ENCODE data around the gene SLC6A18. TPM values are rescaled to one million over a fixed set of nuclear protein-coding genes. Genes with fewer than 3 reads are reported as not detected.

Gene SLC6A18
- total RNA-seq, 2 donors from 2014 or later: 0.27 TPM; not detected in 1

DNA sequence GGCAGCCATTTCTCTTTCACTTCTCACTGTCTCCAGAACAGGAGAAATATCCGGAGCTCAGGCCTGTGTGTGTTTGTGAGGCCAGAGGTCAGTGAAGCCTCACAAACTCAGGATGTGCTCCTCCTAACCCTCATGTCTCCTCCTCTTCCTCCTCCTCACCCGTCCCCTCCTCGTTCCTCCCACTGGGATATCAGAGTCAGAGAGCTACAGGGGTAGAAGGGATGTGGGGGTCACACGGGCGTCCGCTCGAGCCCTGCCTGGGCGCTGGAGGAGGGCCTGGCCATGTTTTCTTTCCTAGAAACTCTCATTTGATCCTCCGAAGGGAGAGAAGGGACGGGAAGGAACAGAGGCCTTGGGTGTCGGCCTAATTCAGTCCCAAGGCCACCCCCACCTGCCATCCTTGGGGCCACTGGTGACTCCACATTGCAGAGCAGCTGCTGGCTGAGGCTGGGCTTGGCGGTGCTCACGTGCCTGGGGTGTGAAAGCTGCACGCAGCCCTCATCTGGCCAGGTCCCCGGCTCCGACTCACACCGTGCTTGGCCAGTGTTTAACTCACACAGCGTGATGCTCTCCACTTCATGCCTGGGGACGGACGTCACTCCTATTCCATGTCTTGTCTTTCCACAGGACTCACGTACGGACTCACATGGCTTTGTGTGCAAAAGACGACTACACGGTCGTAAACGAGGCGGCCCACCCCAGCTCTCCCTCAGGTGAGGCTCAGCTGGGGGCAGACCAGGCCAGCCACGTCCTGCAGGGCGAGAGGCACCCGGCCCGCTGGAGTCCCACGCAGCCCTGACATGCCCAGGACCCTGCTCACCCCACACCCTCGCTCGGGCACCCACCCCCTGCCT is 46.4 kb upstream of the SLC6A18 start:
- TF ChIP-seq, protein P1, sequence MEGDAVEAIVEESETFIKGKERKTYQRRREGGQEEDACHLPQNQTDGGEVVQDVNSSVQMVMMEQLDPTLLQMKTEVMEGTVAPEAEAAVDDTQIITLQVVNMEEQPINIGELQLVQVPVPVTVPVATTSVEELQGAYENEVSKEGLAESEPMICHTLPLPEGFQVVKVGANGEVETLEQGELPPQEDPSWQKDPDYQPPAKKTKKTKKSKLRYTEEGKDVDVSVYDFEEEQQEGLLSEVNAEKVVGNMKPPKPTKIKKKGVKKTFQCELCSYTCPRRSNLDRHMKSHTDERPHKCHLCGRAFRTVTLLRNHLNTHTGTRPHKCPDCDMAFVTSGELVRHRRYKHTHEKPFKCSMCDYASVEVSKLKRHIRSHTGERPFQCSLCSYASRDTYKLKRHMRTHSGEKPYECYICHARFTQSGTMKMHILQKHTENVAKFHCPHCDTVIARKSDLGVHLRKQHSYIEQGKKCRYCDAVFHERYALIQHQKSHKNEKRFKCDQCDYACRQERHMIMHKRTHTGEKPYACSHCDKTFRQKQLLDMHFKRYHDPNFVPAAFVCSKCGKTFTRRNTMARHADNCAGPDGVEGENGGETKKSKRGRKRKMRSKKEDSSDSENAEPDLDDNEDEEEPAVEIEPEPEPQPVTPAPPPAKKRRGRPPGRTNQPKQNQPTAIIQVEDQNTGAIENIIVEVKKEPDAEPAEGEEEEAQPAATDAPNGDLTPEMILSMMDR (IDR thresholded peaks at IDR 0.05): no peak
- peaks cover 5% of the 10 kb centered on the region for H3K4me1 ChIP-seq
- H3K9me3 ChIP-seq: no peaks in the 10 kb centered on the region
- H3K9ac ChIP-seq (ENCODE audit: low read depth in 2 of 2, low read length in 2 of 2): no peak overlapping the region
- no peak for DNase-seq
- no peak overlapping the region for H3K4me3 ChIP-seq
- no peaks in the 10 kb centered on the region for H3K27me3 ChIP-seq
- no peak overlapping the region for H3K27ac ChIP-seq
- intact Hi-C loops (cut with DNase I): no loop called here
- H3K36me3 ChIP-seq: no peaks in the 10 kb centered on the region

DNA sequence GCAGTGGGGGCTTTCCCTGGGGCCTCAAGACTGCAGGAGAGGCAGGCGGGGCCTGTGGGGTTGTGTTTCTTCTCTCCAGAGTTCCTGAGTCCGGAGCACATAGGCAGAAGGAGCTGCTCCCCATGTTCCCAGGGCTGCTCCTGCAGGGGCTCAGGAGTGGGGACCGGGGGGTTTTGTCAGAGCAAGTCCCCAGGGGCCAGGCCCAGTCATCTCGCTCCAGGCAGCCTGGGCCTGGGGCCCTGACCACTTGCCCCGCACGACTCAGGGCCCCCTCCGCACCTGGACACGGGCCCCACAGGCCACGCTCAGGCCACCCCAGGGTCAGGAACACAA is 45.8 kb upstream of the SLC6A18 start:
- no peaks in the 10 kb centered on the region for H3K9me3 ChIP-seq
- no peak for DNase-seq
- H3K36me3 ChIP-seq: no peaks in the 10 kb centered on the region
- no peak overlapping the region for H3K4me3 ChIP-seq
- intact Hi-C loops (cut with DNase I): no loop called here
- H3K9ac ChIP-seq (ENCODE audit: low read depth in 2 of 2, low read length in 2 of 2): no peak overlapping the region
- no peak overlapping the region for H3K27ac ChIP-seq
- H3K27me3 ChIP-seq: no peaks in the 10 kb centered on the region
- peaks cover 5% of the 10 kb centered on the region for H3K4me1 ChIP-seq
- TF ChIP-seq, protein P1 (IDR thresholded peaks at IDR 0.05): no peak

DNA sequence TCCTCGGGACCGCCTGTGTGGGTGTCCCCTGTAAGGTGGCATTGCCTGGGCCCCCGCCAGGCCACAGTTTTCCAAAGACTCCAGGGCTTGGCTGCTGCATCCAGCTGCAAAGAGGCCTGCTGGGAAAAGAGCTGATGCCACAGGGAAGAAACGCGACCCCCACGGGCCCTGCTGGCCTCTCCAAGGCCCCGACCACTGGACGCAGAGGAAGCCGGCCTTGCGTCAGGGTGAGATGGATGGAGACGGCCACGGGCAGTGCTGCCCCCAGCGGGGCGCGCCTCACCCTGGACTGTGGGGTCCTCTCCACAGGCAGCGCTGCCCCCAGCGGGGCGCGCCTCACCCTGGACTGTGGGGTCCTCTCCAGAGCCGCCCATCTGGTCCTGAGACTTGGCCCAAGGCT is 45.1 kb upstream of the SLC6A18 start:
- Histone ChIP-seq H3K36me3 (no peaks in the 10 kb centered on the region), H3K9ac (ENCODE audit: low read depth in 2 of 2, low read length in 2 of 2) (no peak overlapping the region), H3K27me3 (no peaks in the 10 kb centered on the region), H3K4me1 (peaks cover 5% of the 10 kb centered on the region), H3K4me3 (no peak overlapping the region), H3K9me3 (no peaks in the 10 kb centered on the region), H3K27ac (no peak overlapping the region)
- DNase-seq: no peak
- TF ChIP-seq, protein P1 (IDR thresholded peaks at IDR 0.05): no peak
- intact Hi-C loops (cut with DNase I): no loop called here

DNA sequence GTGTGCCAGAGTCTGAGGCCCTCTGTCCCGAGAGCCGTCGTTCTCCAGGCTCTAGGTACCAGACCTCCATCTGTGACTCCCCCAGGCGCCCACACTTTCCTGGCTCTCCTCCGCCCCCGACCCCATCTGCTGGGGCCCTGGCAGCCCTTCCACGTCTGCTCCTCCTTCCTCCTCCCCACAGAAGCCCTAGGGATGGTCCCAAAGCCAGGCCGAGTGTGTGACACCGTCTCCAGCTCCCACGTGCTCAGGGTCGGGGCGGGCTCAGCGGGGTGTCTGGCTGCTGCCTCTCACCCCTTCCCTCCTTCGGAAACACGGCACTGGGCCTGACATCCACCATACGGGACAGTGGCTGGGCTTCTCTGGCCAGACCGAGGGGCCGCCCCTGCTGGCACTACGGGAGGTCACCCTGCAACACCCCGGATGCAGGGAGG is 44.3 kb upstream of the SLC6A18 start:
- Histone ChIP-seq H3K9ac (ENCODE audit: low read depth in 2 of 2, low read length in 2 of 2) (no peak overlapping the region), H3K4me3 (no peak overlapping the region), H3K4me1 (peaks cover 8% of the 10 kb centered on the region), H3K27ac (no peak overlapping the region), H3K36me3 (no peaks in the 10 kb centered on the region), H3K9me3 (no peaks in the 10 kb centered on the region), H3K27me3 (no peaks in the 10 kb centered on the region)
- DNase-seq: no peak
- TF ChIP-seq, protein P1 (IDR thresholded peaks at IDR 0.05): no peak
- intact Hi-C loops (cut with DNase I): no loop called here

DNA sequence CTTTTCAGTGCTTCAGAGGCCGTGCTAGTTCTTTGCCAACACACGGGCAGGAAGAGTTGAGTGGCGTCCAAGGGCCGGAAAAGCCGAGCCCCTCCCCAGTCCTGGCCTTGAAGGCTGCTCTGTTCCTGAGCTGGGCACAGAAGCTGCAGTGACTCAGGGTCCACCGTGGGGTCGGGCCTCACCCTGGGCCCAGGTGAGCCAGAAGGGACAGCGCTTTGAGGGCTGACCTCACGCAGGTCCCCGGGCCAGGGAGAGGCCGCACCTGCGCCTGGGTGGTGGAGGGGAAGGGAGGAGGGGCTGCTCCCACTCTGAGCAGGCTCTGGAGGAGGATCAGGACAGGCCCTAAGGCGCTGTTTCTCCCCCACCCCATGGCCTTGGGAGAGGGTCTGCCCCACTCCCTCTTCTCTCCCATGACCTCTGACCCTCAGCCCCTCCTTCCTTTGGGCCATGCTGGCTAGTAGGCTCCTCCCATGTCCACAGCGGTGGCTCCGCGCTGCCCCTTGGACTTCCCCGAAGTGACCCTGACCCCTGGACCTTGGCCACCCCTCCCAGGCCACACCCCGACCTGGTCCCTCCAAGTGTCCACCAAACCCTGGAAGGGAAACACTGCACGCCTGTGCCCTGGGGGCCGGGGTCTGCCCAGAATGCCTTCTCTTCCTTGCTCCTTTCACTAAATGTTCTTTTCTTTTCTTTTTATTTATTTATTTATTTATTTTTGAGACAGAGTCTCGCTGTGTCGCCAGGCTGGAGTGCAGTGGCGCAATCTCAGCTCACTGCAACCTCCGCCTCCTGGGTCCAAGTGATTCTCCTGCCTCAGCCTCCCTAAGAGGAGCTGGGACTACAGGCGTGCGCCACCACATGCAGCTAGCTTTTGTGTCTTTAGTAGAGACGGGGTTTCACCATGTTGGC is 43.5 kb upstream of the SLC6A18 start:
- intact Hi-C loops (cut with DNase I): no loop called here
- no peak overlapping the region for H3K27ac ChIP-seq
- TF ChIP-seq, protein P1 (IDR thresholded peaks at IDR 0.05): no peak
- H3K9ac ChIP-seq (ENCODE audit: low read depth in 2 of 2, low read length in 2 of 2): no peak overlapping the region
- H3K4me3 ChIP-seq: no peak overlapping the region
- peaks cover 9% of the 10 kb centered on the region for H3K4me1 ChIP-seq
- no peaks in the 10 kb centered on the region for H3K27me3 ChIP-seq
- H3K36me3 ChIP-seq: no peaks in the 10 kb centered on the region
- peak; percentile 63 for DNase-seq
- no peaks in the 10 kb centered on the region for H3K9me3 ChIP-seq

Measured in colonic mucosa (tissue), 4 donors.